Head of caudate nucleus (tissue), 42 donors: Measurements from ENCODE around the gene MAP3K19.
A peak's percentile ranks its signal among the peaks of the same experiment; 100 is the strongest.
"Not testable (repeated sequence)": the region's sequence is repeated elsewhere in the genome, so short reads cannot be mapped to it uniquely, and the experiment has no call there.

ENCODE experiments used
- DNase-seq, 42 donors: peaks; one replicate each; pipeline versions ENCODE4 v3.0.0 to v3.0.0-alpha.2; 2020 to 2021; ENCODE audit warnings: mixed read lengths in 7 of 42
- intact Hi-C: fragments of 100-400 bp; cut with DNase I; formaldehyde crosslinking; loops from one replicate; pipeline ENCODE4 v1.15.0; 2022

The MAP3K19 gene

DNA sequence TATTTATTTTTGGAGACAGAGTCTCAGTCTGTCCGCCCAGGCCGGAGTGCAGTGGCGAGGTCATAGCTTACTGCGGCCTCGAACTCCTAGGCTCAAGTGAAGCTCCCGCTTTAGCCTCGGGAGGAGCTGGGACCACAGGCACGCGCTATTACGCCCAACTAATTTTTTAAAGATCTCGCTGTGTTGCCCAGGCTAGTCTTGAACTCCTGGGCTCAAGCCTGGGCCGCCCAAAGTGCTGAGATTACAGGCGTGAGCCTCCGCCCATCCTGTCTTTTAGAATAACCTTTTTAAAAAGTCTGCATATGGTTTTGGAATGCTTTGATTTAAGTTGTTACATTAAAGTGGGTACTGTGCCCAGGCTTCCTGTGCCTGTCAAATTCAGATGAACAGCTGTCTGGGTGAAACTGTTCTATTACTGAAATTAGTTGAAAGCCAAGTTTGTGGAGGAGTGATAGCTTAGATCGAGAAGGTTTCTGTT lies 5.8 kb upstream of the MAP3K19 start:
- DNase-seq = peak in 2 of 42 donors; percentile 3 to 6
- intact Hi-C loops = loop anchor here (5.0 to 10.0 kb wide), 2 partner anchors 482 to 689 kb away; partner anchors contain the start of genes R3HDM1, UBXN4 and ZRANB3

DNA sequence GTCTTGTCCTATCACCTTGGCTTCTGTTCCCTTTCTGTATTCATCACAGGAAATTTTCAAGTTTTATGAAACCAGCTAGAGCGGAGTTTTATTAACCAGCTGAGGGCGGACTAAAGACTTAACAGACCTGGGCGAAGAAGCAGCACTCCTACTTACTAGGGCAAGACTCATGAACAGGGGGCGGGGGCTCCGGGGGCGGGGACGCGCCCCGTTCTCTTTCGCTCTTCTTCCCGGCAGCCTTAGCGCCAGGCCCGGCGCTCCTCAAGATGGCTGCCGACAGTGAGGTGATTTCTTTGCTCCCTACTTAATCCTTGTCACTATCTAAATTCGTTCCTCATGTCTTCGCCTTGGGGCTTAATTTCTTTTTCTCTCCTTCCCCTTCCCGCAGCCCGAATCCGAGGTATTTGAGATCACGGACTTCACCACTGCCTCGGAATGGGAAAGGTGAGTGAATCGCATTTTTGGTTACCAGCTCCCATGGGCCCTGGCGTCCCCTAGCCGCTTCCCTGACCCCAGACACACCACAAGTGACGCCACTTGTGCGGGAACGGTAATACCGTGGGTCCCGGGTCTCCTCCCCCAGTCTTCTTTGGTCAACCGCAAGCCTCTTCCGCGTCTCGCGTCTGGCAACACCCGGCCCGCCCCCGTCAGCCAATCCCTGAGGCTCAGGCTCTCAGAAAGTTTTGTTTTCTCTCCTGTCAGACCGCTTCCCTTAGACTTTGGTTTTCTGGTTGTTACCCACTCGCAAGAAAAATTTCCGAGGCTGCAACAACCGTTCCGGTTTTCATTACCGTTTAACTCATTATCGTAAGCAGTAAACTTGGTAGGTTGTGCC lies 5.0 kb upstream of the MAP3K19 start, which contains the start of gene RAB3GAP1:
TSS of gene RAB3GAP1 (plus strand) at position 251 of the 835 bp plus-strand sequence. CDS start at position 267, 16 bp downstream.
- intact Hi-C loops = loop anchor here (5.0 to 10.0 kb wide), 2 partner anchors 483 to 690 kb away; partner anchors contain the start of genes R3HDM1, UBXN4 and ZRANB3
- peak; percentile 42 to 89 (median 77) for DNase-seq

DNA sequence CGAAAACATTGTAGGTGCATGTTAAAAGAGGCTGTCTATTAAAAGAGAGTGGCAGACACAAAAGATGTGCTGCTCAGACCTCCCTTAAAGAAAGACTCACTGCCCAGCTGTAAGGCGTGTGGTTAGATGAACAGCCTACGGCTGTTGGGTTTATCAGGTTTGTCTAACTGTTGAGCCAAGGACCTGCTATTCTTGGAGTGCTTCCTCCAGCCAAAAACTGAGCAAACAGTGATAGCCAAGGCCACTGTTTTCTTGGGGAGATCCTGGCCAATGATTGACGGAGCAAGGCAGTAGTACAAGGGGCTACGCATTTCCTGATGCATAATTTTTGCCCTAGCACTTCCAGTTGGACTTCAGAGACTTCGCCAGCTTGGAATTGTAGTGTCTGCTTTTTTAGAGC lies 3.4 kb upstream of the MAP3K19 start:
- intact Hi-C loops = loop anchor here (5.0 to 10.0 kb wide), 2 partner anchors 484 to 692 kb away; partner anchors contain the start of genes R3HDM1, UBXN4 and ZRANB3
- DNase-seq = no peak

DNA sequence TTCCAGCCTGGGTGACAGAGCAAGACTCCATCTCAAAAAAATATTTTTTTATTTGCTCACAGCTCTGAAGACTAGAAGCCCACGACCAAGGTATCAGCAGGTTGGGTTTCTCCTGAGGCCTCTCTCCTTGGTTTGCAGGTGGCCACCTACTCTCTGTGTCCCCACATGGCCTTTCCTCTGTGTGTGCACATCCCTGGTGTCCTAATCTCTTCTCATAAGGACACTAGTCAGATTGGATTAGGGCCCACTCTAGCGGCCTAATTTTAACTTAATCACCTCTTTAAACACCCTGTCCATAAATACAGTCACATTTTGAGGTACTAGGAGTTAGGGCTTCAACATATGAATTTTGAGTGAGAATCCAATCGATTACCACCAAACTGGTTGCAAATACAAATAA lies 2.9 kb upstream of the MAP3K19 start:
- intact Hi-C loops = loop anchor here (5.0 to 10.0 kb wide), 2 partner anchors 485 to 692 kb away; partner anchors contain the start of genes R3HDM1, UBXN4 and ZRANB3
- no peak for DNase-seq

DNA sequence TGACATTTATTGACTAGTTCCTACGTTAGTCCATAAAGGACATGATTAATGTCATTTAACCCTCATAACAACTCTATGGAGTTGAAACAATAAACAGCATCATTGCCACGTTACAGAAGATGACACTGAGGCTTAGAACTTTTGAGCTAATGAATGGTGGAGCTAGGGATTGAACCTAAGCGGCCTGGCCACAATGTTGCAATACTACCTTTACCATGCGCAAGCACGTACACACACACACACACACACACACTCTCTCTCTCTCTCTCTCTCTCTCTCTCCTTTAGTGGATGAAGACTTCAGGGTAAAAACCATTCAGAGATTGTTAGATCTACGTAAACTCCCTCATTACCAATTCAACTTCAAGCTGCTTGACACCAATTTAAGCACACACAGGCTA lies 875 bp upstream of the MAP3K19 start:
- no peak for DNase-seq
- intact Hi-C loops = no loop called here

DNA sequence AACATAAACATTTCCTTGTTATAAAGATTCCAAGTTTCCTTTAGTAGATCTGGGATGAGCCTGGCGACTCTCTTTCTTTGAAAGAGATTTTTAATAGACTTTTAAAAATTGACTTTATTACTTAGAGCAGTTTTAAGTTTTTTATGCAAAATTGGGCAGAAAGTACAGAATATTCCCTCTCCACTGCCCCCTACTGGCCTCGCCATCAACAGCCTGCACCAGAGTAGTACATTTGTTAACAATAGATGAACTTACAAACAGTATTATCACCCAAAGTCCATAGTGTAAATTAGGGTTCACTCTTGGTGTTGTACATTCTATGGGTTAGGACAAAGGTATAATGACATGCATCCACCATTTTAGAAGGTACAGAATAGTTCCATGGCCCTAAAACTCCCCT lies 3.9 kb downstream of the MAP3K19 start:
- peak in 2 of 42 donors; percentile 8 to 48 for DNase-seq
- intact Hi-C loops = no loop called here

DNA sequence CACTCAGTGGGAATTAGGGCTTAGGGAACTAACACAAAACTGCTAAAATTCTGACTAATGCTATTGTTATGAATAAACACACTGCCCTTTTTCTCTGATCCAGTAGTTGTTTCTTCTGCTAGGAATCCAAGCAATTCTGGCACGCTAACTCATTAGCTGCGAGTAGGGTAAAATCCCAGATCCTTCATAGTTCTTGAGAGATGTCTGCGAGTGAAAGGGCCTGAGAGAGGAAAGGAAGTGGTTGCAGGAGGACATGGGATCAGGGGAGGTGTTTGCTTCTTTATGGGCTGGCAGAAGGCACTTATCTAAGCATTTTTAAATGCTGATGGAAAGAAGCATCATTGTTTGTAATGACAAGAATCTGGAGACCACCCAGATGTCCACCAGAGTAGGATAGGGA lies 9.4 kb downstream of the MAP3K19 start:
- intact Hi-C loops = no loop called here
- no peak for DNase-seq

DNA sequence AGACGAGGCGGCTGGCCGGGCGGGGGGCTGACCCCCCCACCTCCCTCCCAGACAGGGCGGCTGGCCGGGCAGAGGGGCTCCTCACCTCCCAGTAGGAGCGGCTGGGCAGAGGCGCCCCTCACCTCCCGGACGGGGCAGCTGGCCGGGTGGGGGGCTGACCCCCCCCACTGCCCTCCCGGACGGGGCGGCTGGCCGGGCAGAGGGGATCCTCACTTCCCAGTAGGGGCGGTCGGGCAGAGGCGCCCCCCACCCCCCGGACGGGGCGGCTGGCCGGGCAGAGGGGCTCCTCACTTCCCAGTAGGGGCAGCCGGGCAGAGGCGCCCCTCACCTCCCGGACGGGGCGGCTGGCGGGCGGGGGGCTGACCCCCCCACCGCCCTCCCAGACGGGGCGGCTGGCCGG lies 14.0 kb downstream of the MAP3K19 start:
- intact Hi-C loops, DNase-seq: not testable (repeated sequence)

DNA sequence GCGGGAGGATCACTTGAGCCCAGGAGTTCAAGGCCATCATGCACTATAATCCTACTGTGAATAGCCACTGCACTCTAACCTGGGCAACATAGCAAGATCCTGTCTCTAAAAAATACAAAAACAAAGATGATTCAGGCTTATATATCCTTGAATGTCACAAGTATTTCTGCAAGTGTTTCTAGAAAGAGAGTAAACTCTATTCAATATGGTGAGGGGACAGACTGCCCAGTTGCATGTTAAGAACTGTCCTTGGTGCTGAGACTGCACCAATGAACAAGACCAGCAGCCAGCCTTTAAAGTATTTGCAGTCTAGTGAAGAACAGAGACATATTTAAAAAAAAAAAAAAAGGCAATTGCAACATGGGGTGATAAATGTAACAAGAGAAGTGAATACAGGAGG lies 16.4 kb downstream of the MAP3K19 start:
- intact Hi-C loops = no loop called here
- no peak for DNase-seq

DNA sequence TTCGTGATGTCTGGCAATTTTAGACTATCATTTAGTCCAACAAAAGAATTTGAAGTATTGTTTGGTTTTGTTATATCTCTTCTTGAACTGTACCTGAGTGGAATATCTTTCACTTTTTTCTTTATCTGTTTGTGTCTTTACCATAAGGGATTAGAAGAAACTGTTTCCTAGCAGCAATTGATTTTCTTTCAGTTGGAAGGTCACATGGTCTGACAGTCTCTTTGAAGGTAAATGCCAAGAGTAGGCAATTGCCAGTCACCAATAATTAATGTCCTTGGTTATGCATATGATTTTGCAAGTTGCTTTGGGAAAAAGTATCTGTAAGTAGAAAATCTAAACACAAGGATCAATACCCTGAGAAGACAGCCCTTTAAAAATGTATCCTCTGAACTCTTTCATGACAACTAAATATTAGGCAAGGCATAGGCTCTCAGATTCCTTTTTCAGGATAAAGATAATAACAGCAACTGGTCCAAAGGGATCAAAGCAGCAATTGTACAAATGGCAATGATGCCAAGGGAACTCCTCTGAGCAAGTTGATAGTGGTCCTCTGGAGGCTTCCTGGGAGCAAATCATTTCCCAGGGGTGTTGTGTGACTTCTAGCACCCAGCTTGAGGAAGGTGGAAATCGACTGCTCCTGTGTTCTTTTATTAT lies 17.6 kb downstream of the MAP3K19 start:
- intact Hi-C loops = no loop called here
- DNase-seq = no peak

DNA sequence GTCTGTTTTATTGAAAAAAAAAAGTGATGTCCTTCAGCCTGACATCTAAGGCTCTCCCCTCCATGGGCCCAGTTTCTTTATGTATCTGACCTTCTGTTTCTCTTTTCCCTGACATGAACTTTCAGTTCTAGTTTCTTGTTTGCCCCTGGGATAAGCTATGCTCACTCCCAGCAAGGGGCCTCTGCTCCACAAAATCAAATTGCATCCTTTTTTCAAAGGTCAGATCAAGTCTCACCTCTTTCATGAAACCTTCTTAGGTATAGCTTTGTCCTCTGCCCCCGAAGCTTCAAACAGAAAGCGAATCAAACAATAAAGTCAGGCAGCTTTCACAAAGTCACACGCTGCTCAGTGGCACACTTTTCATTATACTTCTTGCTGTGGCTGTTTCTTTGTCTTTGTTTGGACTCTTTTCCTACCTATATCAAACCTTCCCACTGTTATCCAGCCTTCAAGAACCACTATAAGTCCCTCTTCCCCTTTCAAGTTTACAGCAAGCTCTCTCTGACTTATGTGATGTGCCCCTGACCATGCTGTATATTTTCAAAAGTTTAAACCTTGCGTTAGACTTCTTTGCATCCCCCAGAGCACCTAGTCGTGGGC lies 23.3 kb downstream of the MAP3K19 start:
- no peak for DNase-seq
- intact Hi-C loops = no loop called here

DNA sequence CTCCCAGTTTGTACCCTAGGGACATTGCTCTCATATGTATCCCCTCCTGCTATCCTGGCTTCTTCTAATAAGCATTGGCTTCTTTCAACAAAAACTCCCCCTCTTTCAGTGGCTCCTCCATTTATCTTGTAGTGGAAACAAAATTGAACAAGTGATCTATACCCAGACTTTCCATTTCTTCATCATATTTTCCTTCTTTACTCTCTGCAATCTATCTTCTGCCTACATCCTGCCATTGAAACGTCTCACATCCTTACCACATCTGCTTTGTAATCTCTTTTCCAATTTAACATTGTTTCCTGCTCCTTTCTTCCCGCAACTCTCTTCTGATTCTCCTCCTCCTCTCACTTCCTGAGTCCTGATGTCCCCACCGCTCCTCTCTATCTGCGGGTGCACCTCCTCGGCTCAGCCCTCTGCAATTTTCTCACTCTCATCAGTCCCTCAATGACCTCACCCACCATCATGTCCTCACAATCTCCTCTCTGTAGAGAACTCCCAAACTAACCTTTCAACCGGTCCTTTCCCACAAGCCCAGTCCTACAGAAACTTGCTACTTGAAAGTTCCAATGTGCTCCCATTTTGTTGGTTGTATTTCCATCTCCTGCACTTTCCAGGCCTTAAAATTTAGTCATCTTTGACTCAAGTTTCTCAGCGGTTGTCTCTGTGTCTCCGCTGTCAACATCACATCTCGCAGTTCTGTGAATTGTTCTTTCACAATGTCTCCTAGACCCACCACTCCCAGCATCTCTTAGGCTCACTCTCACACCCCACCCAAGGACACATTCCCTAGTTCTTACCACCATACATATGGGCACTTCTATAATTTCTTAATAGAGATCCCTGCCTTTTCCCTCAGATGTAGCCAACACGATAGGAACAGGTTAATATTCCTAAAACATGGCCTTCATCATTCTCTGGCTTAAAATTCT lies 24.0 kb downstream of the MAP3K19 start:
- intact Hi-C loops = no loop called here
- DNase-seq = no peak

DNA sequence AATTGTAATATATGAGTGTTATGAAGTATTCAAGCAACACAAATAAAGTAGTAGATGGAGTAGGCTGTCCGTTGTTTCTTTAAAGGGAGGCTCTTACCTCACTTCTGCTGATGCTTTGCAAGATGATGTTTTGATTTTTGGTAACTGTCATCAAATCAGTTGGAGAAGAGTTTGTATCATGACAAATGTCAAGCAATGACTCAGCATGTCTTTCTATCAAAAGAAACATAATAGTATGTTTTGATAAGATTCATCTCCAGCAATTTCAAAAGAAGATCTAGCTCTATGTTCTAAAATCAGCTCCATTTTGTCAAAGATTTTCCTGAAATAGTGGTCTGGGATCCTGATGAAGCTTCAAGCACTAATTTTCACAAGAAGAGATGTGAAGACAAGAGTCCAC lies 25.6 kb downstream of the MAP3K19 start:
- intact Hi-C loops = no loop called here
- DNase-seq = no peak

DNA sequence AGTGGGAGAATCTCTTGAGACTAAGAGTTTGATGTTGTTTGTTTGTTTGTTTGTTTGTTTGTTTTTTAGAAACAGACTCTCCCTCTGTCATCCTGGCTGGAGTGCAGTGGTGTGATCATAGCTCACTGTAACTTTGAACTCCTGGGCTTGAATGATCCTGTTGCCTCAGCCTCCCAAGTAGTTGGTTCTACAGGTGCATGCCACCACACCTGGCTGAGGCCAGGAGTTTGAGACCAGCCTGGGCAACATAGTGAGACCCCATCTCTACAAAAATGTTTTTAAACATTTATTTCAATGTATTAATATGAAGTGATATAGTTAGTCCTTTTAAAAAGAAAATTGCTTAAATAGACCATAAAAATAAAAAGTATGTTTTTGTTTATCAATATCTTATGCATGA lies 35.6 kb downstream of the MAP3K19 start:
- intact Hi-C loops = no loop called here
- no peak for DNase-seq

DNA sequence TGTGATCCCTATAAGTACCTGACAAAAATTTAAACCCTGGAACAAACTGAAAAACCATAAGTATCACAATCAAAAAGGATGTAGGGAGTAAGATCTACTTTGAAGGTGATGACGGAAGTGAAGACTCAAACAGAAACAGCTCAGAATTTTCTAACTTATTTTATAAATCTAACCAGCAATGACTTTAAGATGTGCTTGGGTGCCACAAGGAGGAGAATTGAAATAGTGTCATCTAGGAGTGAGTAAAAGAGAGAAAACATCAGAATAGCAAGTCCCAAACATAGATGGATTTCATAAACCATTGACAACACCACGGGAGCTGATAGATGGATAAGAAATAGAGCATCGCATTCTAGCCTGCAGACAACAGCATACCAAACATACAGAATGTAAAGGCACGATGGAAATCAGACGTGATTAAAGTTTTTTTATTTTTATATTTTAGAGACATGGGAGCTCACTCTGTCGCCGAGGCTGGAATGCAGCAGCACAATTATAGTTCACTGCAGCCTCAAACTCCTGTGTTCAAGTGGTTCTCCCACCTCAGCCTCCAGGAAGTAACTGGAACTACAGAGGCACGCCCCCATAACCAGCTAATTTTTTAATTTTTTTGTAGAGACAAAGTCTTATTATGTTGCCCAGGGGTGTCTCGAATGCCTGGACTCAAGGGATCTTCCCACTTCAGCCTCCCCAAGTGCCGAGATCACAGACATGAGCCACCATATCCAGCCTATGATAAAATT lies 36.9 kb downstream of the MAP3K19 start:
- no peak for DNase-seq
- intact Hi-C loops = no loop called here

DNA sequence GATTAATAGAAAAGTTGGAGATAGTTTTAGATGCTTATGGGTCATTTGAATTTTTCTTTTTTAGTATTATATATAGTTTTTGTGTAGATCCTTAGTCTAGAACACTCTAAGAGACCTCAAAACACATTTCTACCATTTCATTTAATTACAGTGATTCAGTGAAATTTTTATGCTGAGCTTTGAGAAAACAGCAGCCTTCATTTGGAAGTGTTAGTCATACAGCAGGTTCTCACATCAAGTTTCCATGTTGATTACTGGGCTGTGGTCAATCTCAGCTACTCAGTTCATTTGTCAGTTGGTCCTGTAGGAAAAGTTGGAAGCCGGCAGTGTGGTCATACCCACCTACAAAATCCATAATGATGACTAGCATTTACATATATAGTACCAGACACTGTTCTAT lies 37.9 kb downstream of the MAP3K19 start:
- no peak for DNase-seq

DNA sequence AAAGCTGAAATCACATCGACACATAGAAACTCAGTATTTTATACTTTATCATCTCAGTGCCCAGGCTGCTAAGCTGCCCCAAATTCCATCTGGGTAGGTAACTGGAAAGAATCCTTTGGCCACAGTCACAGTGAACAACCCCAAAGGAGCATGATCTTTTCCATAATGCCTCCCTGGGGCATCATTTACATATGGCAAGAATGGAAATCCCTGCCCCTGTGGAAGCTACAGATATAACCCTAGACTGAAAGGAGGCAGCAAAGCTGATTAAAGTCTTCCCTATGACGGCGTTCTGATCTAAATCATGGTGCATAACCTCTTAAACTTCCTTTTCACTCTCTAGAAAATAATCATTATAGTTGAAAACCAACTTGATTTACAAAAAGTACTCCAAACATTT lies 41.5 kb downstream of the MAP3K19 start:
- intact Hi-C loops = no loop called here
- no peak for DNase-seq

More for the DNA sequence above, 37.9 kb downstream of the MAP3K19 start:
- intact Hi-C loops = no loop called here
